BLaER1 (cell line): ENCODE results near the gene ODF2.
"Not testable (repeated sequence)": the region's sequence is repeated elsewhere in the genome, so short reads cannot be mapped to it uniquely, and the experiment has no call there.

Source experiments
- H3K27ac ChIP-seq: shearing (Covaris generic); formaldehyde crosslinking; 2 replicates; pipeline ENCODE4 v1.8.1; 2022
- H3K27me3 ChIP-seq: shearing (Covaris generic); formaldehyde crosslinking; 2 replicates; pipeline ENCODE4 v1.8.1; 2022
- H3K36me3 ChIP-seq: shearing (Covaris generic); formaldehyde crosslinking; 2 replicates; pipeline ENCODE4 v1.8.1; 2022
- H3K4me1 ChIP-seq: shearing (Covaris generic); formaldehyde crosslinking; 2 replicates; pipeline ENCODE4 v1.8.1; 2022
- H3K4me2 ChIP-seq: shearing (Covaris generic); formaldehyde crosslinking; 2 replicates; pipeline ENCODE4 v1.8.1; 2022
- H3K4me3 ChIP-seq: shearing (Covaris generic); formaldehyde crosslinking; 2 replicates; pipeline ENCODE4 v1.8.1; 2022
- H3K9ac ChIP-seq: shearing (Covaris generic); formaldehyde crosslinking; 2 replicates; pipeline ENCODE4 v1.8.1; 2022
- H3K9me3 ChIP-seq: shearing (Covaris generic); formaldehyde crosslinking; 2 replicates; pipeline ENCODE4 v1.8.1; 2022
- H4K20me1 ChIP-seq: shearing (Covaris generic); formaldehyde crosslinking; 2 replicates; pipeline ENCODE4 v1.8.1; 2022
- Cebpa-rat ChIP-seq: shearing (Covaris generic); IDR thresholded peaks from 2 replicates; pipeline ENCODE4 v1.8.1; 2022

Gene ODF2

GRCh38 chr9:128455849-128456612, at the start of gene ODF2:
Gene ODF2 (plus strand): TSS chr9:128456006. CDS start chr9:128456092, 86 bp downstream.
- H3K27ac ChIP-seq = peak within 1 kb of the TSS; percentile 94
- no peaks in the 10 kb centered on the region for H3K27me3 ChIP-seq
- peaks cover 36% of the 10 kb centered on the region for H3K4me1 ChIP-seq
- H3K4me2 ChIP-seq = peak within 1 kb of the TSS; percentile 99
- H3K36me3 ChIP-seq = peaks cover 23% of the 10 kb centered on the region
- TF ChIP-seq Cebpa-rat = peak; percentile 94
- no peaks in the 10 kb centered on the region for H3K9me3 ChIP-seq
- peak within 1 kb of the TSS; percentile 93 for H3K9ac ChIP-seq
- H3K4me3 ChIP-seq = peak within 1 kb of the TSS; percentile 99
- peaks cover 27% of the 10 kb centered on the region for H4K20me1 ChIP-seq

GRCh38 chr9:128406848-128407391, 48.9 kb upstream of the ODF2 start:
- no peaks in the 10 kb centered on the region for H4K20me1 ChIP-seq
- H3K9ac ChIP-seq = no peak overlapping the region
- no peak overlapping the region for H3K4me2 ChIP-seq
- no peaks in the 10 kb centered on the region for H3K9me3 ChIP-seq
- TF ChIP-seq Cebpa-rat = no peak
- H3K36me3 ChIP-seq = no peaks in the 10 kb centered on the region
- no peak overlapping the region for H3K4me3 ChIP-seq
- peaks cover 24% of the 10 kb centered on the region for H3K4me1 ChIP-seq
- H3K27ac ChIP-seq = no peak overlapping the region
- no peaks in the 10 kb centered on the region for H3K27me3 ChIP-seq

- Histone ChIP-seq H3K4me2 (no peak overlapping the region), H4K20me1 (no peaks in the 10 kb centered on the region), H3K27me3 (no peaks in the 10 kb centered on the region), H3K36me3 (no peaks in the 10 kb centered on the region), H3K9ac (no peak overlapping the region), H3K4me1 (peaks cover 31% of the 10 kb centered on the region), H3K27ac (no peak overlapping the region), H3K9me3 (no peaks in the 10 kb centered on the region), H3K4me3 (no peak overlapping the region)
- TF ChIP-seq Cebpa-rat = no peak
Observed at GRCh38 chr9:128408963-128409431, 46.8 kb upstream of the ODF2 start.

- H3K4me3 ChIP-seq = no peak overlapping the region
- H3K27me3 ChIP-seq = no peaks in the 10 kb centered on the region
- H3K36me3 ChIP-seq = no peaks in the 10 kb centered on the region
- no peak overlapping the region for H3K4me2 ChIP-seq
- no peak overlapping the region for H3K9ac ChIP-seq
- H3K4me1 ChIP-seq = peaks cover 31% of the 10 kb centered on the region
- H3K27ac ChIP-seq = no peak overlapping the region
- no peaks in the 10 kb centered on the region for H4K20me1 ChIP-seq
- no peaks in the 10 kb centered on the region for H3K9me3 ChIP-seq
- TF ChIP-seq Cebpa-rat = no peak
Observed at GRCh38 chr9:128409450-128409849, 46.4 kb upstream of the ODF2 start.

- Histone ChIP-seq H3K9ac (no peak overlapping the region), H3K4me3 (no peak overlapping the region), H3K27ac (no peak overlapping the region), H3K9me3 (no peaks in the 10 kb centered on the region), H4K20me1 (no peaks in the 10 kb centered on the region), H3K4me1 (peaks cover 31% of the 10 kb centered on the region), H3K4me2 (no peak overlapping the region), H3K27me3 (no peaks in the 10 kb centered on the region), H3K36me3 (no peaks in the 10 kb centered on the region)
- no peak for TF ChIP-seq Cebpa-rat
Observed at GRCh38 chr9:128409978-128410377, 45.8 kb upstream of the ODF2 start.

- peak overlapping the region; percentile 43 for H3K4me2 ChIP-seq
- H3K27me3 ChIP-seq = no peaks in the 10 kb centered on the region
- no peaks in the 10 kb centered on the region for H3K36me3 ChIP-seq
- no peak for TF ChIP-seq Cebpa-rat
- no peaks in the 10 kb centered on the region for H4K20me1 ChIP-seq
- H3K4me3 ChIP-seq = no peak overlapping the region
- no peak overlapping the region for H3K27ac ChIP-seq
- no peak overlapping the region for H3K9ac ChIP-seq
- H3K9me3 ChIP-seq = no peaks in the 10 kb centered on the region
- H3K4me1 ChIP-seq = peaks cover 37% of the 10 kb centered on the region
Observed at GRCh38 chr9:128411364-128412119, 44.3 kb upstream of the ODF2 start.

DNA sequence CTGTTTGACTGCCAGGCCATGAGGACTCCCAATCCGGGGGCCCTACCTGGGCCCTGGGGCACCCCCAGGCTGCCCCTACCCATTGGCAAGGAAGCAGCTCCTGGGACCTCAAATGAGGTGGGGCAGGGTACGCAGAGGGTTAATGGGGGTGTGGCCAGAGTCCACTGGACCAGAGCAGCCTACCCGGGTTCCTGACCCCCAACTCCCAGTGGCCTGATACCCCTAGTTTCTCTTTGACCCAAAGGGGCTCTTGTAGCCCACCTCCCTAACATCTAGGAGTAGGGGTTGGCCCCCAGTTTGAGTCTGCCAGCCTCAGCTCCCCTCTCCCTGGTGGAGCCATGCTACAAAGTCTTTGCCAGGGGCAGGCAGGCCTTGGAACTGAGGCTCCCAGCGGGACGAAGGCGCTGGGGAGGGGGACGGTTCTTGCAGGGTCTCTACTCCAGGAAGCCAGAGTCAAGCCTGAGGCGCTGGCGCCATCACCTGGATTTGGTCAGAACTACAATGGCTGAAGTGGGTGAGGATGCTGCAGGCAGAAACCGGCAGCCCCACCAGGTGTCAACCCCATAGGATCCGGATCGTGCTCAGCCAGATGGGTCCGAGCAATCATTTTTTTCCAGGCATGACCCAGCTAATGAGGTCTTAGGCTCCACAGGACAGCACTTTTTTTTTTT, 43.6 kb upstream of the ODF2 start:
- Histone ChIP-seq H3K36me3 (no peaks in the 10 kb centered on the region), H3K9ac (no peak overlapping the region), H3K4me3 (no peak overlapping the region), H3K4me2 (peak overlapping the region; percentile 43), H3K9me3 (no peaks in the 10 kb centered on the region), H3K27ac (no peak overlapping the region), H4K20me1 (no peaks in the 10 kb centered on the region), H3K4me1 (peaks cover 38% of the 10 kb centered on the region), H3K27me3 (no peaks in the 10 kb centered on the region)
- no peak for TF ChIP-seq Cebpa-rat

- H3K27ac ChIP-seq, H3K36me3 ChIP-seq, H3K4me3 ChIP-seq, H3K9ac ChIP-seq, H3K9me3 ChIP-seq, H3K4me2 ChIP-seq, H4K20me1 ChIP-seq, H3K27me3 ChIP-seq: not testable (repeated sequence)
- peaks cover 46% of the 10 kb centered on the region for H3K4me1 ChIP-seq
Observed at GRCh38 chr9:128413728-128414127, 42.1 kb upstream of the ODF2 start.

GRCh38 chr9:128414461-128414860, 41.3 kb upstream of the ODF2 start:
- TF ChIP-seq Cebpa-rat = no peak
- Histone ChIP-seq H3K27ac (no peak overlapping the region), H4K20me1 (no peaks in the 10 kb centered on the region), H3K9ac (no peak overlapping the region), H3K4me3 (no peak overlapping the region), H3K27me3 (peaks cover 8% of the 10 kb centered on the region), H3K4me1 (peaks cover 53% of the 10 kb centered on the region), H3K4me2 (no peak overlapping the region), H3K9me3 (no peaks in the 10 kb centered on the region), H3K36me3 (no peaks in the 10 kb centered on the region)

- Histone ChIP-seq H3K4me2 (no peak overlapping the region), H3K4me3 (no peak overlapping the region), H3K9me3 (no peaks in the 10 kb centered on the region), H3K27me3 (peaks cover 15% of the 10 kb centered on the region), H3K27ac (no peak overlapping the region), H3K9ac (no peak overlapping the region), H4K20me1 (no peaks in the 10 kb centered on the region), H3K4me1 (peaks cover 61% of the 10 kb centered on the region), H3K36me3 (no peaks in the 10 kb centered on the region)
- TF ChIP-seq Cebpa-rat = no peak
Observed at GRCh38 chr9:128415281-128415680, 40.5 kb upstream of the ODF2 start.
